Measurements from ENCODE around the gene NCBP1. TPM values are rescaled to one million over a fixed set of nuclear protein-coding genes. Genes with fewer than 3 reads are reported as not detected.

Gene NCBP1
- total and polyA plus RNA-seq, 2 of the 4 experiments (the other 2 are of a cell fraction) = 17.8 to 46.4 TPM

- peaks cover 12 to 30% of the 10 kb centered on the region in 2 experiments for H3K79me1 ChIP-seq (ENCODE audit: low read depth in 1 of 2, low read length in 2 of 2)
- H3K36me3 ChIP-seq (ENCODE audit: control insufficient read depth, insufficient read depth, low read length) = peaks cover 31% of the 10 kb centered on the region
- no peak overlapping the region for H2AK9ac ChIP-seq (replicated peaks; ENCODE audit: low read depth, low read length, poor library complexity)
- in situ Hi-C loops (cut with MboI; ENCODE audit: low sequenced_read_pairs) = no loop called here
- intact Hi-C loops (cut with micrococcal nuclease) = no loop called here
- no peaks in the 10 kb centered on the region; the same call in none of the 2 replicates for H4K20me1 ChIP-seq (ENCODE audit: insufficient read depth, low read length)
- ChIA-PET CTCF (no interaction called here), POLR2A (ENCODE audit: unreplicated experiment) (no interaction called here)
- H3K4me3 ChIP-seq (ENCODE audit: insufficient read depth, low read depth, low read length) = no peak overlapping the region
- H3K18ac ChIP-seq (ENCODE audit: low read depth, low read length) = no peak overlapping the region
- no peaks in the 10 kb centered on the region for H3K27me3 ChIP-seq (ENCODE audit: control insufficient read depth, insufficient read depth, low read length)
- no peak overlapping the region for H3K23ac ChIP-seq (ENCODE audit: low read depth, low read length)
- H2AFZ ChIP-seq (replicated peaks; ENCODE audit: low read length, poor library complexity) = no peak overlapping the region
- no peak overlapping the region for H4K8ac ChIP-seq (ENCODE audit: low read depth in 2 of 2, low read length in 2 of 2)
- H4K91ac ChIP-seq (ENCODE audit: insufficient read depth, low read depth, low read length) = no peak overlapping the region
- no peak overlapping the region for H2BK20ac ChIP-seq (ENCODE audit: low read depth, low read length)
- BruUV-seq (replicated peaks) = no TSS peak
- H2BK120ac ChIP-seq (ENCODE audit: low read depth, low read length) = no peak overlapping the region
- H3K56ac ChIP-seq (ENCODE audit: extremely low read depth, insufficient read depth, low read length) = no peak overlapping the region
- no peak overlapping the region for H3K14ac ChIP-seq (replicated peaks; ENCODE audit: low read depth, low read length)
- peak overlapping the region; percentile 39 for H2BK5ac ChIP-seq (ENCODE audit: low read depth, low read length, poor library complexity, severe bottlenecking)
- H2BK15ac ChIP-seq (ENCODE audit: low read depth, low read length) = no peak overlapping the region
- no peak overlapping the region for H2AK5ac ChIP-seq (ENCODE audit: low read depth, low read length)
- no peak overlapping the region; the same call in 1 of the 2 replicates for H3K4me2 ChIP-seq (ENCODE audit: low read depth, low read length)
- ATAC-seq (ENCODE audit: low read depth) (peak; percentile 81), DNase-seq (peak; percentile 16)
- H3K9me1 ChIP-seq (ENCODE audit: insufficient read depth, low read length) = peaks cover 7% of the 10 kb centered on the region; the same call in 1 of the 2 replicates
- no peak overlapping the region for H3K27ac ChIP-seq (ENCODE audit: insufficient read depth, low read length)
- dilution Hi-C loops (cut with HindIII; ENCODE audit: low sequenced_read_pairs, unreplicated experiment) = no loop called here
- no peak overlapping the region for H3K4ac ChIP-seq (ENCODE audit: low read depth, low read length)
- no peak overlapping the region for H3K9ac ChIP-seq (ENCODE audit: low read depth, low read length)
- peaks cover 5% of the 10 kb centered on the region for H3K4me1 ChIP-seq (ENCODE audit: control insufficient read depth, insufficient read depth, low read length)
- WGBS, 2 experiments (ENCODE audit: extremely low coverage in 2 of 2, insufficient read length in 1 of 2) = 60% methylated on average over 1 of the region's 3 CpGs; no CpG with 5 or more reads in 1 of the 2 experiments
- TF ChIP-seq NFE2L2 (IDR thresholded peaks at IDR 0.05; ENCODE audit: low read depth, low read length) (no peak), FOS (IDR thresholded peaks at IDR 0.05; ENCODE audit: low read depth, low read length) (no peak), RFX5 (IDR thresholded peaks at IDR 0.05; ENCODE audit: low read depth, low read length) (no peak), CHD1 (IDR thresholded peaks at IDR 0.05; ENCODE audit: low read depth, low read length) (no peak), MAZ (IDR thresholded peaks at IDR 0.05; ENCODE audit: borderline replicate concordance, low read depth, low read length) (no peak), MAFK (IDR thresholded peaks at IDR 0.05; ENCODE audit: low read depth, low read length) (no peak), POLR2A (IDR thresholded peaks at IDR 0.05; ENCODE audit: low read depth, low read length) (no peak), RAD21 (IDR thresholded peaks at IDR 0.05; ENCODE audit: low read length) (no peak), CTCF (conservative IDR thresholded peaks at IDR 0.05; ENCODE audit: low read depth, low read length) (no peak), MXI1 (IDR thresholded peaks at IDR 0.05; ENCODE audit: borderline replicate concordance, low read depth, low read length) (no peak), CEBPB (IDR thresholded peaks at IDR 0.05; ENCODE audit: low read depth, low read length) (no peak), RCOR1 (IDR thresholded peaks at IDR 0.05; ENCODE audit: insufficient replicate concordance, low read length) (no peak), BHLHE40 (IDR thresholded peaks at IDR 0.05; ENCODE audit: low read depth, low read length) (no peak), SMC3 (IDR thresholded peaks at IDR 0.05; ENCODE audit: low read depth, low read length) (no peak)
- TF ChIP-seq, protein P1, sequence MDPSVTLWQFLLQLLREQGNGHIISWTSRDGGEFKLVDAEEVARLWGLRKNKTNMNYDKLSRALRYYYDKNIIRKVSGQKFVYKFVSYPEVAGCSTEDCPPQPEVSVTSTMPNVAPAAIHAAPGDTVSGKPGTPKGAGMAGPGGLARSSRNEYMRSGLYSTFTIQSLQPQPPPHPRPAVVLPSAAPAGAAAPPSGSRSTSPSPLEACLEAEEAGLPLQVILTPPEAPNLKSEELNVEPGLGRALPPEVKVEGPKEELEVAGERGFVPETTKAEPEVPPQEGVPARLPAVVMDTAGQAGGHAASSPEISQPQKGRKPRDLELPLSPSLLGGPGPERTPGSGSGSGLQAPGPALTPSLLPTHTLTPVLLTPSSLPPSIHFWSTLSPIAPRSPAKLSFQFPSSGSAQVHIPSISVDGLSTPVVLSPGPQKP (IDR thresholded peaks at IDR 0.05; ENCODE audit: borderline replicate concordance, low read depth, low read length) = no peak
- TF ChIP-seq, protein P2, sequence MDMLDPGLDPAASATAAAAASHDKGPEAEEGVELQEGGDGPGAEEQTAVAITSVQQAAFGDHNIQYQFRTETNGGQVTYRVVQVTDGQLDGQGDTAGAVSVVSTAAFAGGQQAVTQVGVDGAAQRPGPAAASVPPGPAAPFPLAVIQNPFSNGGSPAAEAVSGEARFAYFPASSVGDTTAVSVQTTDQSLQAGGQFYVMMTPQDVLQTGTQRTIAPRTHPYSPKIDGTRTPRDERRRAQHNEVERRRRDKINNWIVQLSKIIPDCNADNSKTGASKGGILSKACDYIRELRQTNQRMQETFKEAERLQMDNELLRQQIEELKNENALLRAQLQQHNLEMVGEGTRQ (IDR thresholded peaks at IDR 0.05; ENCODE audit: low read depth, low read length) = no peak
- no peak overlapping the region for H4K5ac ChIP-seq (ENCODE audit: low read depth, low read length)
- H3K9me3 ChIP-seq (ENCODE audit: control insufficient read depth, insufficient read depth, low read length) = no peaks in the 10 kb centered on the region
These were observed 18.0 kb downstream of the NCBP1 start for GRCh38 chr9:97651646-97652045.
